Measurements from ENCODE around the gene MED27.

MED27 gene

DNA sequence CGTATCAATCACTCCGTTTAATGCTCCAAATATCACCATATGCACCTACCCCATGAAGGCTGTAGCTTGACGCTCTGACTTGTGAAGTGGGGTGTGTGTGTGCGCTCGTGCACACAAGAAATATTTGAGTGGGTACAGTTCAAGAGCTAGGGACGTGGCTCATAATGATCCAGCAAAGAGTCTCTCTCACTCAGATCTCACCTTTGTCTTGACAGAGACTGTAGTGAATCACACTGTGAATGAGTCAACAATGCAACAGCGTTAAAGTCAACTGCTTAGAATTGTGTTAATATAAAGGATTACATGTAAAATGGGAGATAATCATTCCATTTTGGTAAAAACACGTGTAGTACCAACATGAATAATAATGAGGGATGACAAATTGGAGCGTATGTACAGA lies 119.4 kb downstream of the MED27 start:
- Histone ChIP-seq H4K91ac (ENCODE audit: low read depth, low read length) (no peak overlapping the region), H2BK5ac (ENCODE audit: low read depth, low read length, poor library complexity) (no peak overlapping the region), H3K9me3 (ENCODE audit: insufficient read depth, low read depth, low read length) (no peaks in the 10 kb centered on the region), H3K4me1 (ENCODE audit: control insufficient read depth in 1 of 2, insufficient read depth in 2 of 2, low read length in 2 of 2) (peaks cover 2 to 8% of the 10 kb centered on the region in 2 experiments), H2AFZ (ENCODE audit: insufficient read depth, low read length, poor library complexity) (no peak overlapping the region), H3K27me3 (ENCODE audit: insufficient read depth, low read length) (no peaks in the 10 kb centered on the region), H3K14ac (ENCODE audit: low read length) (no peak overlapping the region), H2BK120ac (ENCODE audit: insufficient read depth, low read length, poor library complexity) (no peak overlapping the region), H4K8ac (ENCODE audit: low read depth, low read length) (no peak overlapping the region), H3K9ac (ENCODE audit: low read length) (no peak overlapping the region), H3K23ac (ENCODE audit: low read length) (no peak overlapping the region), H3K18ac (ENCODE audit: low read length) (no peak overlapping the region), H4K12ac (ENCODE audit: low read depth, low read length) (no peak overlapping the region), H3K4me3 (ENCODE audit: low read depth, low read length) (no peak overlapping the region), H3K79me1 (ENCODE audit: low read length) (no peaks in the 10 kb centered on the region), H2AK5ac (ENCODE audit: low read length) (no peak overlapping the region), H3K4ac (ENCODE audit: low read depth, low read length) (no peak overlapping the region), H3K79me2 (ENCODE audit: control insufficient read depth, insufficient read depth, low read length, poor library complexity) (peaks cover 2% of the 10 kb centered on the region), H2BK12ac (ENCODE audit: low read length) (no peak overlapping the region), H3K36me3 (ENCODE audit: control insufficient read depth in 1 of 2, insufficient read depth in 2 of 2, low read length in 2 of 2) (peaks cover 0 to 1% of the 10 kb centered on the region in 2 experiments), H3K27ac (ENCODE audit: low read depth, low read length) (no peak overlapping the region), H3K4me2 (ENCODE audit: low read length) (no peak overlapping the region)
- DNase-seq = no peak
- no CpG with 5 or more reads among the region's 9 CpGs for WGBS (ENCODE audit: extremely low coverage, insufficient coverage, insufficient read length)

DNA sequence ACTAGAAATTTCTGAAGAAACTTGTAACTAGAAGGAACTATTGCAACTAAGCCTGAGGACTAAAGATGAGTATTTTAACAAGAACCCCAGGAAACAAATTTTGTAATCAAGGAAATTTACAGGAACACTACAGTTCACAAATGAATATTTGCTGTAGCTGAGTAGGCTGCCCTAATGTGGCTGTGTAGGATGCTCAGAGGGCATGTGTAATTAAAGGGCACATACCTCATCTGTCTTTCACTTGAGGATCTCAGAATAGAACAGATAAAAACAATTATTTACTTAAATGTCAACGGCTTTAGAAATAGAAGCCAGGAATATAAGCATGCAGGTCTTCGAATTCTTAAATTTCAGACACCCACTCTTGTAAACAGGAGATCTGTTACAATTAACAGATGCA lies 119.8 kb downstream of the MED27 start:
- DNase-seq = no peak
- WGBS (ENCODE audit: extremely low coverage, insufficient coverage, insufficient read length) = no CpG with 5 or more reads among the region's 2 CpGs
- Histone ChIP-seq H3K14ac (ENCODE audit: low read length) (no peak overlapping the region), H3K9me3 (ENCODE audit: insufficient read depth, low read depth, low read length) (no peaks in the 10 kb centered on the region), H3K4me1 (ENCODE audit: control insufficient read depth in 1 of 2, insufficient read depth in 2 of 2, low read length in 2 of 2) (peaks cover 2 to 8% of the 10 kb centered on the region in 2 experiments), H3K79me2 (ENCODE audit: control insufficient read depth, insufficient read depth, low read length, poor library complexity) (peaks cover 2% of the 10 kb centered on the region), H2AFZ (ENCODE audit: insufficient read depth, low read length, poor library complexity) (no peak overlapping the region), H3K4me3 (ENCODE audit: low read depth, low read length) (no peak overlapping the region), H3K4me2 (ENCODE audit: low read length) (no peak overlapping the region), H2AK5ac (ENCODE audit: low read length) (no peak overlapping the region), H3K79me1 (ENCODE audit: low read length) (no peaks in the 10 kb centered on the region), H3K23ac (ENCODE audit: low read length) (no peak overlapping the region), H4K12ac (ENCODE audit: low read depth, low read length) (no peak overlapping the region), H3K27me3 (ENCODE audit: insufficient read depth, low read length) (no peaks in the 10 kb centered on the region), H3K4ac (ENCODE audit: low read depth, low read length) (no peak overlapping the region), H3K9ac (ENCODE audit: low read length) (no peak overlapping the region), H3K36me3 (ENCODE audit: control insufficient read depth in 1 of 2, insufficient read depth in 2 of 2, low read length in 2 of 2) (peaks cover 0 to 1% of the 10 kb centered on the region in 2 experiments), H3K27ac (ENCODE audit: low read depth, low read length) (no peak overlapping the region), H2BK5ac (ENCODE audit: low read depth, low read length, poor library complexity) (no peak overlapping the region), H4K91ac (ENCODE audit: low read depth, low read length) (no peak overlapping the region), H2BK12ac (ENCODE audit: low read length) (no peak overlapping the region), H4K8ac (ENCODE audit: low read depth, low read length) (no peak overlapping the region), H2BK120ac (ENCODE audit: insufficient read depth, low read length, poor library complexity) (no peak overlapping the region), H3K18ac (ENCODE audit: low read length) (no peak overlapping the region)

DNA sequence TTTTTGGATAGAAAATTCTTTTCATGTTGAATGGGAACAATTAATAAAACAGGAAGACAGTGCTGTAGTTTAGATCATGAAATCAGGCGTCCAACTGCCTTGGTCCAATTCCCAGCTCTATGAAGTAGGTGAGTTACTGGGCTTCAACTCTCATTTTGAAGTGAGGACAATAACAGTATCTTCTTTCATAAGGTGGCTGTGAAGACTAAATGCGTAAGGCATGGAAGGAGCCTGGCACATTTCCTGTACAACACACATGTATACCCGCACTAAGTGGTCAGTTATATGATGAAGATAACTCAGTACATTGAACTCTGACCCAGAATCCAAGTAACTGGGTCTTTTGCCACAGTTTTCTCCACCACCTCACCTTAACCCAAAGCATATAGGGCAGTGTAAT lies 120.6 kb downstream of the MED27 start:
- Histone ChIP-seq H3K4me1 (ENCODE audit: control insufficient read depth in 1 of 2, insufficient read depth in 2 of 2, low read length in 2 of 2) (peaks cover 2 to 8% of the 10 kb centered on the region in 2 experiments), H3K4me3 (ENCODE audit: low read depth, low read length) (no peak overlapping the region), H2BK120ac (ENCODE audit: insufficient read depth, low read length, poor library complexity) (no peak overlapping the region), H2AFZ (ENCODE audit: insufficient read depth, low read length, poor library complexity) (no peak overlapping the region), H3K4me2 (ENCODE audit: low read length) (no peak overlapping the region), H2AK5ac (ENCODE audit: low read length) (no peak overlapping the region), H4K8ac (ENCODE audit: low read depth, low read length) (no peak overlapping the region), H3K79me1 (ENCODE audit: low read length) (no peaks in the 10 kb centered on the region), H3K14ac (ENCODE audit: low read length) (no peak overlapping the region), H3K4ac (ENCODE audit: low read depth, low read length) (no peak overlapping the region), H4K12ac (ENCODE audit: low read depth, low read length) (no peak overlapping the region), H2BK5ac (ENCODE audit: low read depth, low read length, poor library complexity) (no peak overlapping the region), H3K27me3 (ENCODE audit: insufficient read depth, low read length) (no peaks in the 10 kb centered on the region), H2BK12ac (ENCODE audit: low read length) (no peak overlapping the region), H3K9ac (ENCODE audit: low read length) (no peak overlapping the region), H3K23ac (ENCODE audit: low read length) (no peak overlapping the region), H3K18ac (ENCODE audit: low read length) (no peak overlapping the region), H4K91ac (ENCODE audit: low read depth, low read length) (no peak overlapping the region), H3K27ac (ENCODE audit: low read depth, low read length) (no peak overlapping the region), H3K9me3 (ENCODE audit: insufficient read depth, low read depth, low read length) (no peaks in the 10 kb centered on the region), H3K36me3 (ENCODE audit: control insufficient read depth in 1 of 2, insufficient read depth in 2 of 2, low read length in 2 of 2) (peaks cover 0 to 1% of the 10 kb centered on the region in 2 experiments), H3K79me2 (ENCODE audit: control insufficient read depth, insufficient read depth, low read length, poor library complexity) (peaks cover 2% of the 10 kb centered on the region)
- DNase-seq = no peak
- WGBS (ENCODE audit: extremely low coverage, insufficient coverage, insufficient read length) = no CpG with 5 or more reads among the region's 3 CpGs

DNA sequence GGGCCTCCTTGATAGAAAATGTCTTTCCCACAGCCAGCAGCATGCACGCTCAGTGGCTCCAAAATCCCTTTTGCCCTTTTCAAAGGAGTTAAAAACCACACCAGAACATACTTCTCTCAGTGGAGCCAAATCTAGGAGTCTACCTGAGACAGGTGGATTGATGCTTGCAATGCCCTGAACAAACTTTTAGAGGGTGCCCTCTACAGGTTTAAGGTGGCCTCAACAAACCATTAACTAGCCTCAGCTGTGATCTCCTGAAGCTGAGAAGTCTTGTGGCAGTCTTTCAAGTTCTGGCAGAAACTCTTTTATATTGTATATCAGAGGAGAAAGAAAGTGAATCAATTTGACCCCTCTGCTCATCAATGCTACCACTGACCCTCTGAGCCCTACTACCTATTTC lies 125.4 kb downstream of the MED27 start:
- Histone ChIP-seq H3K27me3 (ENCODE audit: insufficient read depth, low read length) (no peaks in the 10 kb centered on the region), H3K9ac (ENCODE audit: low read length) (no peak overlapping the region), H3K18ac (ENCODE audit: low read length) (no peak overlapping the region), H2AK5ac (ENCODE audit: low read length) (no peak overlapping the region), H3K36me3 (ENCODE audit: control insufficient read depth in 1 of 2, insufficient read depth in 2 of 2, low read length in 2 of 2) (peaks cover 0 to under 1% of the 10 kb centered on the region in 2 experiments), H3K9me3 (ENCODE audit: insufficient read depth, low read depth, low read length) (no peaks in the 10 kb centered on the region), H4K12ac (ENCODE audit: low read depth, low read length) (no peak overlapping the region), H2BK120ac (ENCODE audit: insufficient read depth, low read length, poor library complexity) (no peak overlapping the region), H3K4me1 (ENCODE audit: control insufficient read depth in 1 of 2, insufficient read depth in 2 of 2, low read length in 2 of 2) (no peaks in the 10 kb centered on the region), H2BK5ac (ENCODE audit: low read depth, low read length, poor library complexity) (no peak overlapping the region), H3K27ac (ENCODE audit: low read depth, low read length) (no peak overlapping the region), H2BK12ac (ENCODE audit: low read length) (no peak overlapping the region), H4K8ac (ENCODE audit: low read depth, low read length) (no peak overlapping the region), H3K79me2 (ENCODE audit: control insufficient read depth, insufficient read depth, low read length, poor library complexity) (no peaks in the 10 kb centered on the region), H3K4ac (ENCODE audit: low read depth, low read length) (no peak overlapping the region), H3K23ac (ENCODE audit: low read length) (no peak overlapping the region), H3K79me1 (ENCODE audit: low read length) (no peaks in the 10 kb centered on the region), H4K91ac (ENCODE audit: low read depth, low read length) (no peak overlapping the region), H3K4me2 (ENCODE audit: low read length) (no peak overlapping the region), H3K4me3 (ENCODE audit: low read depth, low read length) (no peak overlapping the region), H2AFZ (ENCODE audit: insufficient read depth, low read length, poor library complexity) (no peak overlapping the region), H3K14ac (ENCODE audit: low read length) (no peak overlapping the region)
- DNase-seq = no peak
- WGBS (ENCODE audit: extremely low coverage, insufficient coverage, insufficient read length) = no CpG with 5 or more reads among the region's 1 CpG

All from trophoblast cell (in vitro differentiated cells and primary cell).